ENCODE measurements around the gene ZDHHC19. TPM values are rescaled to one million over a fixed set of nuclear protein-coding genes. Genes with fewer than 3 reads are reported as not detected.
A peak's percentile ranks its signal among the peaks of the same experiment; 100 is the strongest.

The ZDHHC19 gene
- total RNA-seq, 6 donors from 2014 or later = 1.4 to 3.1 TPM; not detected in 4

- ATAC-seq (ENCODE audit: low FRiP score in 2 of 2) (no peak), DNase-seq (no peak)
- Histone ChIP-seq H3K9me3 (no peaks in the 10 kb centered on the region), H3K27ac (no peak overlapping the region), H3K4me1 (no peaks in the 10 kb centered on the region), H3K4me3 (no peak overlapping the region), H3K27me3 (no peaks in the 10 kb centered on the region), H3K36me3 (peaks cover 22 to 69% (median 53%) of the 10 kb centered on the region in 4 donors)
- TF ChIP-seq CTCF (IDR thresholded peaks at IDR 0.05) = no peak
- no peak for TF ChIP-seq POLR2AphosphoS5 (IDR thresholded peaks at IDR 0.05)
- no peak for TF ChIP-seq EP300 (IDR thresholded peaks at IDR 0.05)
- TF ChIP-seq POLR2A (IDR thresholded peaks at IDR 0.05) = no peak
- 76 to 85% methylated on average over 14 of the region's 14 CpGs for WGBS, 2 donors
Observed at GRCh38 chr3:196238612-196239560, 27.7 kb upstream of the ZDHHC19 start.

GRCh38 chr3:196237203-196237602 is 26.0 kb upstream of the ZDHHC19 start:
- Histone ChIP-seq H3K4me1 (no peaks in the 10 kb centered on the region), H3K9me3 (no peaks in the 10 kb centered on the region), H3K27me3 (no peaks in the 10 kb centered on the region), H3K36me3 (peaks cover 20 to 62% (median 45%) of the 10 kb centered on the region in 4 donors), H3K4me3 (no peak overlapping the region), H3K27ac (no peak overlapping the region)
- ATAC-seq (ENCODE audit: low FRiP score in 2 of 2) (no peak), DNase-seq (no peak)
- no peak for TF ChIP-seq POLR2A (IDR thresholded peaks at IDR 0.05)
- TF ChIP-seq EP300 (IDR thresholded peaks at IDR 0.05) = no peak
- no peak for TF ChIP-seq POLR2AphosphoS5 (IDR thresholded peaks at IDR 0.05)
- TF ChIP-seq CTCF (IDR thresholded peaks at IDR 0.05) = no peak
- 81 to 85% methylated on average over 5 of the region's 5 CpGs for whole genome bisulfite sequencing, 2 donors

- H3K27me3 ChIP-seq = no peaks in the 10 kb centered on the region
- no peaks in the 10 kb centered on the region for H3K9me3 ChIP-seq
- 86 to 88% methylated on average over 8 of the region's 8 CpGs for WGBS, 2 donors
- no peak overlapping the region for H3K27ac ChIP-seq
- peak in 1 of 2 donors; percentile 12 for ATAC-seq (ENCODE audit: low FRiP score in 2 of 2)
- DNase-seq = no peak
- peaks cover 14 to 52% (median 35%) of the 10 kb centered on the region in 4 donors for H3K36me3 ChIP-seq
- H3K4me1 ChIP-seq = no peaks in the 10 kb centered on the region
- H3K4me3 ChIP-seq = no peak overlapping the region
- TF ChIP-seq POLR2A (IDR thresholded peaks at IDR 0.05) (no peak), POLR2AphosphoS5 (IDR thresholded peaks at IDR 0.05) (no peak), EP300 (IDR thresholded peaks at IDR 0.05) (no peak), CTCF (IDR thresholded peaks at IDR 0.05) (no peak)
Observed at GRCh38 chr3:196236223-196236622, 25.0 kb upstream of the ZDHHC19 start.

GRCh38 chr3:196235452-196236122 is 24.4 kb upstream of the ZDHHC19 start:
- H3K27me3 ChIP-seq = no peaks in the 10 kb centered on the region
- no peaks in the 10 kb centered on the region for H3K9me3 ChIP-seq
- DNase-seq = no peak
- ATAC-seq (ENCODE audit: low FRiP score in 2 of 2) = peak in 1 of 2 donors; percentile 54
- no peaks in the 10 kb centered on the region for H3K4me1 ChIP-seq
- TF ChIP-seq CTCF (IDR thresholded peaks at IDR 0.05) = no peak
- TF ChIP-seq POLR2AphosphoS5 (IDR thresholded peaks at IDR 0.05) = no peak
- no peak for TF ChIP-seq EP300 (IDR thresholded peaks at IDR 0.05)
- TF ChIP-seq POLR2A (IDR thresholded peaks at IDR 0.05) = no peak
- no peak overlapping the region for H3K4me3 ChIP-seq
- H3K36me3 ChIP-seq = peaks cover 14 to 46% (median 31%) of the 10 kb centered on the region in 4 donors
- WGBS, 2 donors = 70 to 77% methylated on average over 12 of the region's 12 CpGs
- H3K27ac ChIP-seq = no peak overlapping the region

Measured in upper lobe of left lung (tissue), 6 donors.